ENCODE results near the gene CFAP299.

DNA sequence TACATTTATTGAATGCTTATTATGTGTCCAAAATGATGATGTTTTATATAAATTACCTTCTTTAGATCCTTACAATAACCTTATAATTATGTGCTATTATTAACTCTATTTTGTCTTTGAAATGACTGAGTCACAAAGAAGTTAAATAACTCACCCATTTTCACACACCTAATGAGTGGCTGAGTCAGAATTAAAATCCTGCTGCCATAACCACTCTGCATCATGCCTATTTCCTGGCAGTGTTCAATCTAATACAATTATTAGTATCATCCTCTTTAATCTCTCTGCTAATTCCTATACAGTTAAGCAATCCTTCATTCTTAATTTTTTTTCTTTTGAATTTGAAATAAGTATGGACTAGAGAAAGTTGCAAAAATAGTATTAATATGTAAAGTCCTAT lies 342.9 kb downstream of the CFAP299 start:
- TF ChIP-seq, protein P1, sequence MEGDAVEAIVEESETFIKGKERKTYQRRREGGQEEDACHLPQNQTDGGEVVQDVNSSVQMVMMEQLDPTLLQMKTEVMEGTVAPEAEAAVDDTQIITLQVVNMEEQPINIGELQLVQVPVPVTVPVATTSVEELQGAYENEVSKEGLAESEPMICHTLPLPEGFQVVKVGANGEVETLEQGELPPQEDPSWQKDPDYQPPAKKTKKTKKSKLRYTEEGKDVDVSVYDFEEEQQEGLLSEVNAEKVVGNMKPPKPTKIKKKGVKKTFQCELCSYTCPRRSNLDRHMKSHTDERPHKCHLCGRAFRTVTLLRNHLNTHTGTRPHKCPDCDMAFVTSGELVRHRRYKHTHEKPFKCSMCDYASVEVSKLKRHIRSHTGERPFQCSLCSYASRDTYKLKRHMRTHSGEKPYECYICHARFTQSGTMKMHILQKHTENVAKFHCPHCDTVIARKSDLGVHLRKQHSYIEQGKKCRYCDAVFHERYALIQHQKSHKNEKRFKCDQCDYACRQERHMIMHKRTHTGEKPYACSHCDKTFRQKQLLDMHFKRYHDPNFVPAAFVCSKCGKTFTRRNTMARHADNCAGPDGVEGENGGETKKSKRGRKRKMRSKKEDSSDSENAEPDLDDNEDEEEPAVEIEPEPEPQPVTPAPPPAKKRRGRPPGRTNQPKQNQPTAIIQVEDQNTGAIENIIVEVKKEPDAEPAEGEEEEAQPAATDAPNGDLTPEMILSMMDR (IDR thresholded peaks at IDR 0.05) = no peak
- no peak for TF ChIP-seq POLR2A (IDR thresholded peaks at IDR 0.05)
